Measurements from ENCODE around the gene TBC1D14. TPM values are rescaled to one million over a fixed set of nuclear protein-coding genes. Genes with fewer than 3 reads are reported as not detected.

TBC1D14 gene
- total RNA-seq, 2 experiments from 2014 or later = 38.4 to 39.3 TPM

DNA sequence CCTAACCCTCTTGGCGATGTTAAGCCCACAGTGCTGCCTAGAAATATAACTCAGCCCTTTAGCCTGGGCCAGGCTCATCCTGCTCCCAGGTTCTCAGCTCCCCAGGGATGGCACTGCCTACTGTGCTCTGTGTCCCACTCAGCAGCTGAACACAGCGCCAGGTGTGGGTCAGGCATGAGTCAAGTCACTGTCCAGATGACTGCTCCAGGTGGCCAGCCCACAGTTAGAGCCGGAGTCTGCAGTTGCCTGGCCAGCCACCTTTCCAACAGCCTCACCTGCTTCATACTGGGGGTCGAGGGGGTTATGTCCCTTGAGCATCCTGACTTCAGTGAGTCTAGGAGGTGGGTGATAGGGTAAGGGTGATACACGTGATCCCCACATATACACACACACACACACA is 48.4 kb downstream of the TBC1D14 start:
- Mint-ChIP-seq H3K27ac (no peak overlapping the region), H3K9me3 (no peaks in the 10 kb centered on the region), H3K4me3 (no peak overlapping the region), H3K36me3 (no peaks in the 10 kb centered on the region), H3K27me3 (no peaks in the 10 kb centered on the region), H3K4me1 (peaks cover 30% of the 10 kb centered on the region)
- DNase-seq = no peak

DNA sequence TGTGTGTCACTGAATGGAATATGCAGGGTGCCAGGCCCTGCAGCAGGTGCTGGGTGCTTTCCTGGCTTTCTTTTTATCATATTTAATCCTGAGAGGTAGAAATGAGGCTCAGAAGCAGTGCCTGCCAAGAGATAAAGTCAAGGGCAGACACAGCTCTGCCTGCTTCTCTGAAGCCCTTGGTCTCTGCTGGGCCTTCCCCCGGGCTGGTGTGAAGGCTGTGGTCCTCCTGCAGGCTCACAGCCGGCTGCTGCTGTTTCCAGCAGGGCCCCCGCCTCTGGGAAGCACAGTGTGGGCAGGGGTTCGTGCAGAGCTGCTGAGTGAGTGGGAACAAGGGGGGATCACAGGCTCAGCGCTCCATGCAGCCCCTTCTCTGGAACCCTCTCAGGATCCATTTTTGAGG is 49.6 kb downstream of the TBC1D14 start:
- Mint-ChIP-seq H3K27ac (no peak overlapping the region), H3K27me3 (no peaks in the 10 kb centered on the region), H3K9me3 (no peaks in the 10 kb centered on the region), H3K4me1 (peaks cover 34% of the 10 kb centered on the region), H3K36me3 (no peaks in the 10 kb centered on the region), H3K4me3 (no peak overlapping the region)
- no peak for DNase-seq

DNA sequence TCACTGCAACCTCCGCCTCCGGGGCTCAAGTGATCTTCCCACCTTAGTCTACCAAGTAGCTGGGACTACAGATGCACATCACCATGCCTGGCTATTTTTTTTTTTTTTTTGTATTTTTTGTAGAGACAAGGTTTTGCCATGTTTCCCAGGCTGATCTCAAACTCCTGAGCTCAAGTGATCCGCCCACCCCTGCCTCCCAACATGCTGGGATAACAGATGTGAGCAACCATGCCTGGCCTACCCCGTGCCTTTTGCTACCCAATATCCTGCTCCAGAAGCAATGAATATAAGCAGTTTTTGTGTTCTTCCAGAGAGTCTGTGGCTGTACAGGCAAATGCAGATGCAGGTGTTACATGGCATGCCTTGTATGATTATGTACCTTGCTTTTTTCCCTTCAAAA is 50.5 kb downstream of the TBC1D14 start:
- H3K27ac Mint-ChIP-seq = no peak overlapping the region
- H3K4me1 Mint-ChIP-seq = peaks cover 40% of the 10 kb centered on the region

DNA sequence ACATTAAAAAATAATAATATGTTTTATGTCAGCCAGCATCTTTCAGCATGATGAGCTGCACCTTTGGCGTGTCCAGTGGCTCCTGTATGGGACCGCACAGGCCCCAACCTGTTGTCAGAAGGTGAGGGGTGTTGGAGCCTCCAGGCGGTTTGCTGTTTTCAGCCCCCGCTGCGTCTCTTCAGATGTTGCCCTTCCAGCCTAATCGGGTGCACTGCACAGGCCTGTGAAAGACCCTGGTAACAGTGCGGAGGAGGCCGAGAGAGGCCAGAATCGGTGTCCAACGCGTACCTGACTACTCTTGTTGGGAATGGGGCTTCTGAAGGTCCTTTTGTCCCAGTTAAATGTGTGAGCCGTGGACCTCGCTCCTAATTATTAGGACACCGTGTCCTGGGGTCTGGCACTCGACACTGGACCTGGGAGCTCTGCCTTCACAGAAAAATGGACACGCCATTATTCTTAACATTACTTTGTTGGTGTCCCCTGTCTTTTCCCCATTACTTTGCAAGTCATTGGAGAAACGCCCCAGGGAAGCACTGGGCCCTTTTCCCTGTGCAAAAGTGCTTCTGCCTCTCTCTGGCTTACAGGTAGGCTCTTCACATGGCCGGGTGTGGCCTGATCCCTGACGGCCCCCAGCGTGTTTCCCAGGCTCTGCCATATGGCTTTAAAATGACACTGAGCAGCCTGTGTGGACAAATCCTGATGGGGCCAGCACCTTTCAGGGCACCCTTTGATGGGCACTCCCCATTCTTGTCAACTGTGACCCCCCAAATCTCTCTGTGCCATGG is 51.2 kb downstream of the TBC1D14 start:
- Mint-ChIP-seq H3K27ac (no peak overlapping the region), H3K27me3 (no peaks in the 10 kb centered on the region), H3K36me3 (no peaks in the 10 kb centered on the region), H3K9me3 (no peaks in the 10 kb centered on the region), H3K4me3 (no peak overlapping the region), H3K4me1 (peaks cover 46% of the 10 kb centered on the region)
- no peak for DNase-seq

More for the DNA sequence above, 50.5 kb downstream of the TBC1D14 start:
- no peaks in the 10 kb centered on the region for H3K36me3 Mint-ChIP-seq
- no peaks in the 10 kb centered on the region for H3K27me3 Mint-ChIP-seq
- DNase-seq = no peak
- no peak overlapping the region for H3K4me3 Mint-ChIP-seq
- H3K9me3 Mint-ChIP-seq = no peaks in the 10 kb centered on the region

DNA sequence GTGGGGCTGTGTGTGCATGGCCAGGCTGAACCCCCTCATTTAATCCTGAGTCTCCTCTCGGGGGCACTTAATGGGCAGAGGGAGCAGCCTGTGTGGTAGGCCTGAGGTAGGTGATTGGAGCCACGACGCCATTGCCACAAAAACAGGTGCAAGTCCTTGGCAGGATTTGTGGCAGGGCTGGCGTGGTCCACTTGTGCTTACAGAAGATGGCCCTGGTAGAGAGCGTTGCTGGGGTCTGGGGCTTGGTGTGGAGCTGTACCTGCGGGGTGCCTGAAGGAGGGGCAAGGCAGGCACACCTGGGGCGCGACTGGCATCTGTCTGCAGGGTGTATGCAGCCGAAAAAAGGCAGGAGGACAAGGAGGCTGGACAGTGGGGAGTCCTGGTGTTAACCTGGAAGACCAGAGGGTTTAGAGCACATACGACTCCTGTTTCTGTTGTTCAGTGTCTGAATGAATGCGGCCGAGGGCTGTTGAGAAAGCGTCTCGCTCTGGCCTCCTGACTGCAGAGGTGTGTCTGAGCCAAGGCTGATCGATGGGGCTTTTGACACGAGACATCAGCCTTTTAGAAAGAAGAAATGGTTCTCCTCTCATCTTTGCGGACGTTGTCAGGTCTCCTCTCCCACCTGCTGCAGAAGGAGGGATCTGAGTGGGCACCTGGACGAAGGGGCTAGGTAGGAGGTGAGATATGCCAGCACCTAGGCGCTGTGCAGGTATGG is 52.0 kb downstream of the TBC1D14 start:
- DNase-seq = no peak
- H3K27ac Mint-ChIP-seq = no peak overlapping the region
- H3K27me3 Mint-ChIP-seq = no peaks in the 10 kb centered on the region
- H3K36me3 Mint-ChIP-seq = no peaks in the 10 kb centered on the region
- no peaks in the 10 kb centered on the region for H3K9me3 Mint-ChIP-seq
- H3K4me3 Mint-ChIP-seq = no peak overlapping the region
- H3K4me1 Mint-ChIP-seq = peaks cover 44% of the 10 kb centered on the region

DNA sequence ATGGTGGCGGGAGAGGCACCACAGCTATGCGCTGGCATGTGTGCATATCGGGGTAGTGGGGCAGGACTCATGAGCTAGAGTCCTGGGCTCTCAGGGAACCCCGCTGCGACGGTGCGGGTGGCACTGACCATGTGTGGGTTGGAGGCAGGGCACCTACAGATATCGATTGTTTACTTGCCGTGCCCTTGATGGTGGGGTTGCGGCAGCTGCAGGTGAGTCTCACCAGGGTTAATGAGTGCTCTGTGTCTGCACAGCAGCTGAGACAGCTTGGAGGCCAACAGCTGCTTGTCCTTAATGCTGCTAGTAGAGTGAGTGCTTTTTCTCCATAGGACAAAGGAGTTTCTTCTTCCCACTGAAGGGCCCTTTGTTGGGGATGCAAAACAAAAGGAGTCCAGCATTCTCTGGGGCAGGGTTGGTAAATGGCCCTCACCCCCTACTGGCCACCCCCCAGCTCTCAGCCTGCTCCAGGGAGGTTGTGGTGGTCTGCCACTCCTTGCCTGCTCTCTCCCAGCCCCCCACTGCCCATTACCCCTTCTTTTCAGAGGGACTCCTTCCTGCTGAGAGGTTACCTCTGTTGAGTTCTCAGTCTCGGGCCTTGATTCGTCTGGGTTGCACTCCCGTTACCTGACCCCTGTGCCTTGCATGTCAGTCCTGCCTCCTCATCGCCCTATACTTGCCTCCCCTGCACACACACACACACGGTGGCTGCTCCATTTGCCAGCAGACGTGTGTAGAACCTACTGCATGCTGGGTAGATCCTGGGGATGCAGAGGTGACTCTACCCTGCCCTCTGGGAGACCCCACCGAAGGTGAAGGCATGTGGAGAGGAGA is 52.8 kb downstream of the TBC1D14 start:
- Mint-ChIP-seq H3K4me1 (peaks cover 37% of the 10 kb centered on the region), H3K27ac (no peak overlapping the region)

DNA sequence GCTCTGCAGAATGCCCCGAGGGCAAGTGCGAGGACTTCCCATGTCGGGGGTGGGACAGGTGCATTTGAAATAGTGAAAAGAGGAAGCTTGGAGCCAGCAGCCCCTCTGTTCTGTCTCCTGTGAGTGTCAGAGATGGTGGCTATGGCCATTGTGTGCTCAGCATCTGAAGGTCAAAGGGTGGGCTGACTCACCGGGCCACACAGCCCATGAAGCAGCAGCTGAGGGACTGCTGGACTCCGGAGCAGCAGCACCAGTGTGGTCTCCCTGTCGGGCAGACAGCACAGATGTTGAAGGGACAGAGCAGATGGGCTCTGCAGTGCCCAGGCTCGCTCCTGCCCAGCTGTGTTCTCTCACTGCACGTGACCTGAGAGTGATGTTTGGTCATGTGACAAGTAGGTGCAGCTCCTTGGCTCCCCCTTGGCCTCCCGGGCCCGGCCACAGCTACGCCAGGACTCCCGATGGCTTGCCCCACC is 53.5 kb downstream of the TBC1D14 start:
- peaks cover 39% of the 10 kb centered on the region for H3K4me1 Mint-ChIP-seq
- H3K27me3 Mint-ChIP-seq = no peaks in the 10 kb centered on the region
- H3K4me3 Mint-ChIP-seq = no peak overlapping the region
- no peaks in the 10 kb centered on the region for H3K9me3 Mint-ChIP-seq
- H3K36me3 Mint-ChIP-seq = no peaks in the 10 kb centered on the region
- no peak overlapping the region for H3K27ac Mint-ChIP-seq
- DNase-seq = no peak

More for the DNA sequence above, 52.8 kb downstream of the TBC1D14 start:
- no peak for DNase-seq
- Mint-ChIP-seq H3K9me3 (no peaks in the 10 kb centered on the region), H3K27me3 (no peaks in the 10 kb centered on the region), H3K4me3 (no peak overlapping the region), H3K36me3 (no peaks in the 10 kb centered on the region)

DNA sequence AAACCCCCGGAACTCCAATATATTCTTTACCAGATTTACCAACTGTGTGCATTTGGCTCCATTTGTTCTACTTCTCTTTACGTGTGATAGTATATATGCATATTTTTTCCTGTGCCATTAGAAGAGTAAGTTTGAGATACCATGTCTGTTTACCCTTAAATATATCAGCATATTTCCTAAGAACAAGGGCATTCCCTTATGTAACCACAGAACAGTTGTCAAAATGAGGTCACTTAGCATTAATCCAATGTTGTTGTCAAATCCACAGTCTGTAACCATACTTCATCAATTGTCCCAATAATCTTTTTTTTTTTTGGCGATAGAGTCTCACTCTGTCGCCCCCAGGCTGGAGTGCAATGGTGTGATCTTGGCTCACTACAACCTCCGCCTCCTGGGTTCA is 55.2 kb downstream of the TBC1D14 start:
- Mint-ChIP-seq H3K36me3 (no peaks in the 10 kb centered on the region), H3K9me3 (no peaks in the 10 kb centered on the region), H3K27ac (no peak overlapping the region), H3K27me3 (no peaks in the 10 kb centered on the region), H3K4me1 (peaks cover 38% of the 10 kb centered on the region), H3K4me3 (no peak overlapping the region)
- DNase-seq = no peak

DNA sequence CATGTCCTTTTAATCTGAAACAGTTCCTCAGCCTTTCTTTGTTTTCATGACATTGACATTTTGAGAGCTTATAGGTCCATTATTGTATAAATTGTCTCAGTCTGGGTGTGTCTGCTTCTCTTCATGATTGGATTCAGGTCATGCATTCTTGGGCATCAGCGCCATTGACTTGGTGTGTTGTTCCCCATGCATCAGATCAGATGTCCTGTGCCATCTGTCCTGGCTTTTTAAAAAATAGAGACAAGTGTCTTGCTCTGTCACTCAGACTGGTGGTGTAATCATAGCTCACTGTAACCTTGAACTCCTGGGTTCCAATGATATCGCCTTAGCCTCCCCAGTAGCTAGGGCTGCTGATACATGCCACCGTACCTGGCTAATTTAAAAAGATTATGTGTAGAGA is 55.7 kb downstream of the TBC1D14 start:
- peaks cover 36% of the 10 kb centered on the region for H3K4me1 Mint-ChIP-seq
- H3K27ac Mint-ChIP-seq = no peak overlapping the region
- H3K4me3 Mint-ChIP-seq = no peak overlapping the region

DNA sequence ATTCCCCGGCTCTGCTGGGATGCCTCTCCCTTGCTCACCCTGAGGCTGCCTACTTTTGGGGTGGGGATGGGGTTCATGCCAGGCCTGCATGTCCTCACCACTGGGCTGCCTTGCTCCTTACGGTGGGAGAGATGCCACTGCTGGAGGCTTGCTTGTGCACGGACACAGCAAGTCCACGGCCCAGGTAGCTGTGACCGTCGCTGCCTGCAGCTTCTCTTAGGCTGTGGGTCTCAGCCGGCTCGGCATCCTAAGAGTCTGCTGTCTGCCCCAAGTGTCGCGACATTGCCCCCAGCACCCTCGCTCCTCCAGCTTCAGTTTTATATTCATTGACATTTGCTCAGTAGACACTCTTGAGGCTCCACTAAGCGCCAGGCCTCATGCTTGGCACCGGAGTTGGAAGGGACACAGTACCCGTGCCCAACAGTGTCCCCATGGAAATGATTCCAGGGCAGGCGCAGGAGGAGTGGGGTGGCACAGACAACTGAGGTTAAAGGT is 58.3 kb downstream of the TBC1D14 start:
- H3K9me3 Mint-ChIP-seq = no peaks in the 10 kb centered on the region
- peaks cover 27% of the 10 kb centered on the region for H3K4me1 Mint-ChIP-seq
- H3K27me3 Mint-ChIP-seq = no peaks in the 10 kb centered on the region

More for the DNA sequence above, 55.7 kb downstream of the TBC1D14 start:
- no peaks in the 10 kb centered on the region for H3K9me3 Mint-ChIP-seq
- DNase-seq = no peak
- H3K36me3 Mint-ChIP-seq = no peaks in the 10 kb centered on the region
- H3K27me3 Mint-ChIP-seq = no peaks in the 10 kb centered on the region

DNA sequence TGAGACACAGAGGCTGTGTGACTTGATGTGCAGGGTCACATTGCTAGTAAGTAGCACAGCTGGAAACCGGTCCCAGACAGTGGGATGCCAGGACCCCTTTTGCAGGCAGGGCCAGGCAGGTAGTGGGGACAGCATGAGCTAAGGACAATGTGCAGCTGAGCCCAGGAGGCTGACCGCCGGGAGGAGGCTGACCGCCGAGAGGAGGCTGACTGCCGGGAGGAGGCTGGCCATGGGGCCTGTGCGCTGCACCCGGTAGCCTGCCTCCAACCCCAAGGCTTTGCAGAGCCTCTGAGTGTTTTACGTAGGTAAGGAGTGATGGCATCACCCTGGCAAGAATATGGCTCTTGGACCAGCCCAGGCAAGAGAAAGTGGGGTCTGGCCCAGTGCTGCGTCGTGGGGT is 58.9 kb downstream of the TBC1D14 start:
- H3K4me1 Mint-ChIP-seq = peaks cover 28% of the 10 kb centered on the region

More for the DNA sequence above, 58.3 kb downstream of the TBC1D14 start:
- H3K4me3 Mint-ChIP-seq = no peak overlapping the region
- no peak for DNase-seq
- no peak overlapping the region for H3K27ac Mint-ChIP-seq
- H3K36me3 Mint-ChIP-seq = no peaks in the 10 kb centered on the region

DNA sequence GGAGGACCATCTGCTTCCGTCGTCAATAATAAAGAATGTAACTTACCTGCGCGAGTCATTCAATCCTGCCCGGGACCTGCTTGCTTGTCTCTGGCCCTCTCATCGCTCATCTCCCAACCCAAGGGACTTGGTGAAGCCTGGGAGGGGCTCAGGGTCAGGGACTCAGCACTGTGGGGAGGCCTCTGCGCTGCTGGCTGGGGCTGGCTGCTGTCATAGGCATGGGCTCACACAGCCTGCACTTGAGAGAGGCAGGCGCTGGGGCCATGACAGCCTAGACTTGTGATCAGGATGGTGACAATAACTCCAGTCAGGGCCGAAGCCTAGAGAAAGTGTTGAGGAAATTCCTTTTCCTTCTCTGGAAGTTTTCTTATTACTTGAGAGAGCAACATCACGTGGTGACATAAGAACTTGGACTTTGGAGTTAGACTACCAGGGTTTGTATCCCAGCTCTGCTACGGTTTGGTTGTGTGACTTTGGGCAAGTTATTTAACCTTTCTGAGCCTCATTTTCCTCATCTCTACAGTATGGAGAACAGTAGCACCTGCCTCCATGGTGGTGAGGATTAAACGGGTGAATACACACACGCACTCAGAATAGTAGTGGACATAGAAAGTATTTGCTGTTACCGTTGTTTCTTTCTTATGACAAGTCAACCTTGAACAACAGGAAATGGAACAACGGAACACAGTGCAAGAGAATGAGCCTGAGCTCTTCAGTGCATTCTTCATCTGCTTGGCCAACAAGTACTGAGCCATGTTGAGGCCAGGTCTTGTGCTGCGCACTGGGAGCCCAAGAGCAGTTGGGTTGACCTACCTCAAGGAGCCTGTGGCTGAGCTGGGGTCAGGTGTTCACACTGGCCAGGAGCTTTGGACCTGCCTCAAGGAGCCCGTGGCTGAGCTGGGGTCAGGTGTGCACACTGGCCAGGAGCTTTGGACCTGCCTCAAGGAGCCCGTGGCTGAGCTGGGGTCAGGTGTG is 60.5 kb downstream of the TBC1D14 start:
- Mint-ChIP-seq H3K4me3 (no peak overlapping the region), H3K36me3 (no peaks in the 10 kb centered on the region), H3K27ac (no peak overlapping the region), H3K9me3 (no peaks in the 10 kb centered on the region), H3K4me1 (peaks cover 21% of the 10 kb centered on the region), H3K27me3 (no peaks in the 10 kb centered on the region)
- DNase-seq = no peak

More for the DNA sequence above, 58.9 kb downstream of the TBC1D14 start:
- H3K36me3 Mint-ChIP-seq = no peaks in the 10 kb centered on the region
- H3K4me3 Mint-ChIP-seq = no peak overlapping the region
- H3K27me3 Mint-ChIP-seq = no peaks in the 10 kb centered on the region
- H3K27ac Mint-ChIP-seq = no peak overlapping the region
- no peaks in the 10 kb centered on the region for H3K9me3 Mint-ChIP-seq
- no peak for DNase-seq

DNA sequence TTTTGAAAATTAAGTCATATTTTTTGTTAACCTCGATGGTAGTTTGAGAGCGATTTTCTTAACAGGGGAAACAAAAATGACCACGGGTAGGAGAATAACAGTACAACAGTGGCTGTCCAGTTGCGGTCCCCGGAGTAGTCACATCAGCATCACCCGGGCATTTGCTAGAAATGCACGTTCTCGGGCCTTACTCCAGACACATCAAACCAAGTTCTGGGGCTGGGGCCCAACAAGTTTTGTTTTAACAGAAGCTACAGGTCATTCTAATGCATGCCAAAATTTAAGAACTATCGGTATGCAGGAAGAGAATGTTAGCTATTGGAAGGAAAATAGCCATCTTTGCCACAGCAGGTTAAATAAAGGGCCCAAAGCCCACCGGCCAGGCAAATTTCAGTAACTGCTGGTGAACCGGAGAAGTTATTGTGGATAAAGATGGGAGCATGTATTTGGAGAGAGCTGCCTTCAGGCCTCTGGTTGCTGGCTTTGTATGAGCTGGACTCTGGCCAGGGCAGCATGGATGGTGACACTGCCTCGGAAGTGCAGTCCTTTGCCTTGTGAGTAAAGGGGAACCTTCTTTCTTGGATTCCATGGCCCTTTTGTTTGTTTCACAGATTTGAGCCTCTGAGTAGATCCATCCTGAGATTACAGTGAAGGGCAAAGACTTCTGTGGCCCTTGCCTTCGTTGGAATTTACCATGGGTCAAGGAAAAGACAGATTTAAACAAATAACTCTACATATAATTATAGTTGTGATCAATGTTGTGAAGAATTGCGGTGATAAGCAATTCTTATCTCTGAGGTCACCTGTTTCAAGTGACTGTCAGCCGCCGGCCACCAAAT is 62.1 kb downstream of the TBC1D14 start:
- Mint-ChIP-seq H3K36me3 (no peaks in the 10 kb centered on the region), H3K4me3 (no peak overlapping the region), H3K4me1 (peaks cover 14% of the 10 kb centered on the region), H3K27me3 (no peaks in the 10 kb centered on the region), H3K9me3 (no peaks in the 10 kb centered on the region), H3K27ac (no peak overlapping the region)
- no peak for DNase-seq
